ENCODE results near the gene SUMO3. TPM values are rescaled to one million over a fixed set of nuclear protein-coding genes. Genes with fewer than 3 reads are reported as not detected.

Gene SUMO3
- total RNA-seq, 1 donor from 2014 or later, result 68.7 TPM

GRCh38 chr21:44831227-44831860 lies 13.5 kb upstream of the SUMO3 start:
- DNase-seq (ENCODE audit: low read depth in 2 of 2), result no peak

- DNase-seq (ENCODE audit: low read depth in 2 of 2), result no peak
These were observed 11.7 kb upstream of the SUMO3 start for GRCh38 chr21:44829507-44830092.

- DNase-seq (ENCODE audit: low read depth in 2 of 2), result no peak
These were observed 10.6 kb upstream of the SUMO3 start for GRCh38 chr21:44828362-44829056.

- DNase-seq (ENCODE audit: low read depth in 2 of 2), result no peak
These were observed 5.4 kb upstream of the SUMO3 start for GRCh38 chr21:44823179-44823660.

GRCh38 chr21:44822484-44823178 lies 4.8 kb upstream of the SUMO3 start:
- DNase-seq (ENCODE audit: low read depth in 2 of 2), result no peak

- no peak for DNase-seq (ENCODE audit: low read depth in 2 of 2)
These were observed 3.0 kb upstream of the SUMO3 start for GRCh38 chr21:44820851-44821250.

GRCh38 chr21:44819283-44820243 lies 1.7 kb upstream of the SUMO3 start:
- no peak for DNase-seq (ENCODE audit: low read depth in 2 of 2)

GRCh38 chr21:44818640-44819011 lies 764 bp upstream of the SUMO3 start:
- no peak for DNase-seq (ENCODE audit: low read depth in 2 of 2)

- DNase-seq (ENCODE audit: low read depth in 2 of 2), result peak; percentile 92 to 94
These were observed 369 bp downstream of the SUMO3 start for GRCh38 chr21:44817506-44817880.

GRCh38 chr21:44816761-44817505 lies 929 bp downstream of the SUMO3 start:
- no peak for DNase-seq (ENCODE audit: low read depth in 2 of 2)

GRCh38 chr21:44815852-44816628 lies 1.8 kb downstream of the SUMO3 start:
- peak in 1 of 2 donors; percentile 43 for DNase-seq (ENCODE audit: low read depth in 2 of 2)

GRCh38 chr21:44815225-44815624 lies 2.6 kb downstream of the SUMO3 start:
- no peak for DNase-seq (ENCODE audit: low read depth in 2 of 2)

GRCh38 chr21:44814498-44815023 lies 3.3 kb downstream of the SUMO3 start:
- no peak for DNase-seq (ENCODE audit: low read depth in 2 of 2)

- DNase-seq (ENCODE audit: low read depth in 2 of 2), result no peak
These were observed 4.1 kb downstream of the SUMO3 start for GRCh38 chr21:44813727-44814126.

- DNase-seq (ENCODE audit: low read depth in 2 of 2), result no peak
These were observed 4.7 kb downstream of the SUMO3 start for GRCh38 chr21:44813149-44813548.

- no peak for DNase-seq (ENCODE audit: low read depth in 2 of 2)
These were observed 5.2 kb downstream of the SUMO3 start for GRCh38 chr21:44812640-44813039.

GRCh38 chr21:44810779-44811178 lies 7.1 kb downstream of the SUMO3 start:
- DNase-seq (ENCODE audit: low read depth in 2 of 2), result no peak

- DNase-seq (ENCODE audit: low read depth in 2 of 2), result no peak
These were observed 12.0 kb downstream of the SUMO3 start for GRCh38 chr21:44805859-44806258.

- peak; percentile 35 to 56 for DNase-seq (ENCODE audit: low read depth in 2 of 2)
These were observed 12.6 kb downstream of the SUMO3 start for GRCh38 chr21:44805226-44805625.
